ENCODE data around the gene SLC38A4.

The SLC38A4 gene

GRCh38 chr12:46814143-46814542 is 11.7 kb downstream of the SLC38A4 start:
- DNase-seq: no peak

DNA sequence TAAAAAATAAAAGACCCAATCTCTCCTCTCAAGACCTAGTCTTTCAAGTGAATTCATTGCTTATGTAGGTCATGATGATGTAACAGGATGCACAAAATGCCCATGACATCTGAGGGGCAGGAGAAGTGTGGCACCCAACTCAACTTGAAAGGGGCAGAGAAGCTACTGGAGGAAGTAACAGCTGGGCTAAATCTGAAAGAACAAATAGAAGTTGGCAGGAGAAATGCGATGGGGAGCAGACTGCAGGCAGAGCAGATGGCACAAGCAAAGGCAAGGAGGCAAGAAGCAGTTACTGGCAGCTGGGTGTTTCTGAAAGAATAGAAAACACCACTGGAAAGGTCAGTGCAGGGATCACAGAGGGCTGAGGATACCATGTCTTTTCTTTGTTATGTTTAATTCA is 14.6 kb downstream of the SLC38A4 start:
- DNase-seq: no peak

GRCh38 chr12:46808955-46809697 is 16.7 kb downstream of the SLC38A4 start:
- no peak for DNase-seq

DNA sequence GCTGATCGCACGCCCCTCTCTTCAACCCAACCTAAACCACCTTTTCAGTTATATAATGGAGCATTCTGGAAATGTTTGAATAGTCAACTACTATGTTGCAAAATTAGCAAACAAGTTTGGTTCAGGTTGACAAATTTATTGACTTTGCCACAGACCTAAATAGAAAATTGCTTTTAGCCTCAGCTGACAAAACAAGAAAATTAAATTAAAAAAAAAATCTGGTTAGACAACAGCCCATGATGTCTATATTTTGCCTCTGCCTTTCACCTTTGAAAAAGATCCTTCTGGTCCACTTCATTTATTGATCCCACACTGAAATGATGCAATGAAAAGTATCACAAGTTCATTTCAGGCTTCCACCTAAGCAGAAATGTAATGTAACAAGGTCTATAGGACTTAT is 17.5 kb downstream of the SLC38A4 start:
- no peak for DNase-seq

DNA sequence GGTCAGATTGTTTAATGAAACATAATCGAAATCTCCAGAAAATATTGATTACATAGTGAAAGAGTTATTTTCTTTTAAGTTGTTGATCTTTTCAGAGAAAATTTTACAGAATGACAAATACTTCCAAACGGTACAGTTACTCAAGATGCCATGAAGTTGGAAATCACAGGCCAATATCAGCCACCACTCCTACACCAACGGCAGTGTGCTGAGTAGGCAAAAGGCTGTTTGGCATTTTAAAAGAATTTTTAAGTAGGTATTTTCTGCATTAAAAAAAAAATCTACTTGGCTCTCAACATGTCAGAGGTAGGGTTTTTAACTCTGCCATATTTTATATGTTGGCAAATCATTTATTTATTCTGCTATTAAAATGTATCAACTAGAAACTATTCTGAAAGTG is 21.7 kb downstream of the SLC38A4 start:
- no peak for DNase-seq

DNA sequence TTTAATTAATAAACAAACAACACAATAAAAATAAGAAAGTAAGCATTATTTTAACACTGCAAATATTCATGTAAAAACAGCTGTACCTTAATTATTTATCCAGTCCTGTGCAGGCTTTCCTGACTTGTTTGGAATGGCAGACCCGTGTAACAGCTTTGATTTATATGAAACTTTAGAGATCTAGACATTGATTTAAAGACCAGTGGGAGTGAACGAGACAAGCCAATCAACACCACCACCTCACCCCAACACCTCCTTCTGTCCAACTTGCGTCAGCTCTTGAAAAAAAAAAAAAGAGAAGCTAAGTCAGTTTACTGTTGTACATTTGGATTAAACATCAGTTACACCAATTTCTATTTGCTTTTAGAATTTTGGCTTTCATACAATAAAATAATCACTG is 22.3 kb downstream of the SLC38A4 start:
- DNase-seq: no peak

- no peak for DNase-seq
Measured at GRCh38 chr12:46801293-46801692, 24.5 kb downstream of the SLC38A4 start.

GRCh38 chr12:46800160-46800559 is 25.6 kb downstream of the SLC38A4 start:
- no peak for DNase-seq

DNA sequence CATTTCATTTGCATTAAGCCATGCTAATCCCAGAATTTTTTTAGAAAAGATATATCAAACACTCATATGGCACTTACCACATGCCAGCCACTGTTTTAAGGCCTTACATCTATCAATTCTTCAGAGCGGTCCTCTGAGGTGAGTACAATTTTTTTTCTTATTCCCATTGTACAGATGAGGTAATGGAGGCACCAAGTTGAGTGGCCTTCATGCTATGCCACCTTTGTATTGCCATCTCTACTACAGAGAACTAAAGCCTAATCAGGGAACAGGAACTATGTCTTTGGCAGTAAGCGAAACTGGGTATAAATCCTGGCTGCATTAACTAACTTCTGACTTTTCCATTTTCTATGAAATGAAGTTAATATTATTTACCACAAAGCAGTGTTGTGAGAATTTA is 27.1 kb downstream of the SLC38A4 start:
- no peak for DNase-seq

GRCh38 chr12:46798056-46798455 is 27.7 kb downstream of the SLC38A4 start:
- no peak for DNase-seq

GRCh38 chr12:46795988-46796387 is 29.8 kb downstream of the SLC38A4 start:
- no peak for DNase-seq

DNA sequence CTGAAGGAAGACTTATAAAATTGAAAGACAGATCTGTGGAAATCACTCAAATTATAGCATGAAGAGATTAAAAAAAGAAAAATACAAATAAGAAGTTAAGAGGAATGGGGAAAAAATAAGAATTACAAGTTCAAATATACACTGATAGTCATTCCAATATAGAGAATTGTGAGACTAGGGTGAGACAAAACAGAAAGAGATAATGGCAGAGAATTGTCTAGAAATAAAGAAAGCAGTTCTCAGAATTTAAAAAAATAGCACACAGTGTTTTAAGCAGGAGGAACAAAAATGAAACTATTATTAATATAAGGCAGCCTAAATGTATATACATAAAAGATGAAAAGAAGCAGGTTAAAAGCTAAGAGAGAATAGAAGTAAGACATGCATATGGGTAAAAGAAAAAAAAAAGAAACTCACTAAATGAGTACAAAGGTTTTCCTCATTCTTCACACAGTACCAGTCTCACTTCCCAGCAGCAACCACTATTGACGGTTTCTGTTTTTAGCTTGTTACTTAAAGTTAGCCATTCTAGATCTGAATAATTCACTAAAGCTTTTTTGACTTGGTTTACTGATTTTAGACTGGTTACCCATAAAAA is 31.1 kb downstream of the SLC38A4 start:
- no peak for DNase-seq

GRCh38 chr12:46792925-46793324 is 32.9 kb downstream of the SLC38A4 start:
- DNase-seq: no peak

DNA sequence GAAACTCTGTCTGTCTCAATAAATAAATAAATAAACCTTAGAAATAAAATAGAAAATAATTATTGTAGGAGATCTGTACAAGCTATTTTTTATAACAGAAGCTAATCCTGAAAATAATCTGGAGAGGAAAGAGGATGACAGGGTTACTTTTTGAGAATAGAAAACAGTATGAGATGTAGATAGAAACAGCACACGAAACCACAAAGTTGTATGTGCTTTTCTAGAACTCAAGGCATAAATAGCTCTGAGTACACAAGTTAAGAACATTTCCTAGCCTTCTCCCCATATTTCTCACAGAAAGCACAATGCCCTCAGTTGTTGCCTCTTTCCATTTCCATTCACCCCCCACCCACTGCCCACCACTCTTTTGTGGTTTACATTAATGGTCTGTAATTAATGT is 35.7 kb downstream of the SLC38A4 start:
- DNase-seq: no peak

DNA sequence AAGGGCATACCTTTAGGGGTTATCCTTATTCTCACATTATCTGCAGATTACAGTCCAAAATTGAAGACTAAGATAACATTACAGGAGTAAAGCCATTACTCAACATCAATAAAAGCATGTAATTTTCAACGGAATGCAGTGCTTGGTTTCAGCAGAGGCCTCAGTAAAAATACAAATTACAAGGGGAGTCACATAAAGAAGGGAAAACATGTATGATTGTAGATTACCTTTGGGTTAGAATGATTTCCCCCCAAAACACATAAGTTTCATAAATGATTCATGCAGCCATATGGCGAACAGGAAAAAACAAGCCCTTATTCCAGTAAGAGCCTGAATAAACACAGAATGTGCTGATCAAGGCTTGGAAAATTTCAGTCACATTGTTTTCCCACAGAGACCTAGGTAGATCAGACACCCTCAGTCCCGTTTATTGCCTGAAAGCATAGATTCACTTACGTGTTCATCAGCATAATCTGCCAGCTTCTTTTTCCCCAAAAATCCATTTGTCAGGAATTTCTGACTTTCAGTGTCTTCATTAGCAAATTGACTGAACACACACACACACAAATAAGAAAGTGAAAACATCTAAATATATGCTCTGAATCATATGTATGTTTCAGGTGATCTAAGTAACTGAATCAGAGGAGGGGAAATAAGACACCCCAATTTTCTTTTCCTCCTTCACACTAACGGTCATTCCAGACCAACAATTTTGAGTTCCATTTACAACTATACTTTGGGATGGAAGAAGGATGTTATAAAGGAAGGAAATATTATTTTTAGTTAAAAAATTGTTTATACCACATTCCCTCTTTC is 37.5 kb downstream of the SLC38A4 start:
- DNase-seq: no peak

- DNase-seq: no peak
Measured at GRCh38 chr12:46787496-46788055, 38.2 kb downstream of the SLC38A4 start.

GRCh38 chr12:46786774-46787173 is 39.0 kb downstream of the SLC38A4 start:
- no peak for DNase-seq

- DNase-seq: no peak
Measured at GRCh38 chr12:46785382-46785781, 40.4 kb downstream of the SLC38A4 start.

GRCh38 chr12:46783871-46784270 is 41.9 kb downstream of the SLC38A4 start:
- DNase-seq: no peak

DNA sequence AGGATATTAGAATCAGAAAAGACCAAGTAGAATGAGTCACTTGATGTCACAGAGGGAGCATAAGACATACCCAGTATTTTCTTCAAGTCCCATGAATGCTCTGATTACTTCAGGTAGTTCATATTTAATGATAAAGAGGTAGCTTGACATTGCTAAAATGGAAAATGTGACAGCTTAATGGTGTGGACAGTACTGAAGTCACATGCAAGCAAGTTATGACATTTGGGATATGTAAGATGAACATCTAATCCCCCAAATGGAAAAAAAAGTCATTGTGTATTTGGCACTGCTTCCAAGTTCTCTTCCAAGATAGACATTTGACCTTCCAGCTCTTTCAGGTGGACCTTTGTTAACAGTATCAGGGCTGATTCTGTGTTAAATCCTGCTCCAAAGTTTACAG is 45.9 kb downstream of the SLC38A4 start:
- no peak for DNase-seq

GRCh38 chr12:46779063-46779462 is 46.7 kb downstream of the SLC38A4 start:
- DNase-seq: no peak

GRCh38 chr12:46778415-46778814 is 47.4 kb downstream of the SLC38A4 start:
- DNase-seq: no peak

DNA sequence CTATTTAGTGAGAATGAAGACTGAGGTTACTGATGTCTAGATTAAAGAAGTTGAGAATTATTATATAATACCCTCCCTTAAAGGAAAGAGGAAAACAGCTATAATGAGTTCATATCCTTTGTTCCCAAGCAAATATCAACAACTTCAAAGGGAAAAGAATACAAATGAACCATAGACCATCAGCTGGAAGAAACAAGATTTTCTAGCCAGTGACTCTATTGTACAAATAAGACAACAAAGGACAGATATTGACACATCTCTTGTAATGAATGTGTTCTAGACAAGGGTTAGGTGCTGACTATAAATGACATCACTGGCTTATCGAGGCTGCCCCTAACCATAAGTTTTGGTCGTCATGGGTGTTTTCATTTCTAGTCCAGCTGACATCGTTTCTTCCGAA is 48.2 kb downstream of the SLC38A4 start:
- DNase-seq: no peak

GRCh38 chr12:46775796-46776195 is 50.0 kb downstream of the SLC38A4 start:
- DNase-seq: no peak

All from CD4-positive, alpha-beta T cell treated with Interleukin-1 beta for 1 hour (primary cell).